Measurements from ENCODE around the gene BRSK2. TPM values are rescaled to one million over a fixed set of nuclear protein-coding genes. Genes with fewer than 3 reads are reported as not detected.

The BRSK2 gene
- total and polyA plus RNA-seq, 2 of the 4 experiments (the other 2 are of a cell fraction) = 0.18 to 0.62 TPM

- H3K4ac ChIP-seq (ENCODE audit: low read depth, low read length) = no peak overlapping the region
- H2BK5ac ChIP-seq (ENCODE audit: low read depth, low read length, poor library complexity, severe bottlenecking) = no peak overlapping the region
- no TSS peak for BruUV-seq (replicated peaks)
- no peak overlapping the region for H4K91ac ChIP-seq (ENCODE audit: insufficient read depth, low read depth, low read length)
- H3K9me3 ChIP-seq (ENCODE audit: control insufficient read depth, insufficient read depth, low read length) = no peaks in the 10 kb centered on the region
- no peak overlapping the region for H2BK120ac ChIP-seq (ENCODE audit: low read depth, low read length)
- H3K23ac ChIP-seq (ENCODE audit: low read depth, low read length) = no peak overlapping the region
- H3K9me1 ChIP-seq (ENCODE audit: insufficient read depth, low read length) = no peaks in the 10 kb centered on the region
- no peak overlapping the region for H3K18ac ChIP-seq (ENCODE audit: low read depth, low read length)
- H2BK20ac ChIP-seq (ENCODE audit: low read depth, low read length) = no peak overlapping the region
- H3K4me2 ChIP-seq (ENCODE audit: low read depth, low read length) = no peak overlapping the region
- H3K9ac ChIP-seq (ENCODE audit: low read depth, low read length) = no peak overlapping the region
- H3K14ac ChIP-seq (replicated peaks; ENCODE audit: low read depth, low read length) = no peak overlapping the region
- intact Hi-C loops (cut with micrococcal nuclease) (no loop called here), in situ Hi-C loops (cut with MboI; ENCODE audit: low sequenced_read_pairs) (no loop called here), dilution Hi-C loops (cut with HindIII; ENCODE audit: low sequenced_read_pairs, unreplicated experiment) (no loop called here)
- H3K4me1 ChIP-seq (ENCODE audit: control insufficient read depth, insufficient read depth, low read length) = peaks cover 1% of the 10 kb centered on the region; the same call in 1 of the 2 replicates
- CTCF ChIA-PET = no interaction called here
- H2AK5ac ChIP-seq (ENCODE audit: low read depth, low read length) = no peak overlapping the region
- TF ChIP-seq BHLHE40 (IDR thresholded peaks at IDR 0.05; ENCODE audit: low read depth, low read length) = no peak
- TF ChIP-seq ELK1 (IDR thresholded peaks at IDR 0.05; ENCODE audit: borderline replicate concordance, low read depth, low read length) = no peak
- TF ChIP-seq NFE2L2 (IDR thresholded peaks at IDR 0.05; ENCODE audit: low read depth, low read length) = no peak
- no peak for TF ChIP-seq SMC3 (IDR thresholded peaks at IDR 0.05; ENCODE audit: low read depth, low read length)
- no peak for TF ChIP-seq RFX5 (IDR thresholded peaks at IDR 0.05; ENCODE audit: low read depth, low read length)
- no peak for TF ChIP-seq USF2 (IDR thresholded peaks at IDR 0.05; ENCODE audit: low read depth, low read length)
- no peak for TF ChIP-seq CEBPB (IDR thresholded peaks at IDR 0.05; ENCODE audit: low read depth, low read length)
- TF ChIP-seq POLR2A (IDR thresholded peaks at IDR 0.05; ENCODE audit: low read depth, low read length) = no peak
- TF ChIP-seq RCOR1 (IDR thresholded peaks at IDR 0.05; ENCODE audit: insufficient replicate concordance, low read length) = no peak
- no peak for TF ChIP-seq FOS (IDR thresholded peaks at IDR 0.05; ENCODE audit: low read depth, low read length)
- TF ChIP-seq, protein P1, sequence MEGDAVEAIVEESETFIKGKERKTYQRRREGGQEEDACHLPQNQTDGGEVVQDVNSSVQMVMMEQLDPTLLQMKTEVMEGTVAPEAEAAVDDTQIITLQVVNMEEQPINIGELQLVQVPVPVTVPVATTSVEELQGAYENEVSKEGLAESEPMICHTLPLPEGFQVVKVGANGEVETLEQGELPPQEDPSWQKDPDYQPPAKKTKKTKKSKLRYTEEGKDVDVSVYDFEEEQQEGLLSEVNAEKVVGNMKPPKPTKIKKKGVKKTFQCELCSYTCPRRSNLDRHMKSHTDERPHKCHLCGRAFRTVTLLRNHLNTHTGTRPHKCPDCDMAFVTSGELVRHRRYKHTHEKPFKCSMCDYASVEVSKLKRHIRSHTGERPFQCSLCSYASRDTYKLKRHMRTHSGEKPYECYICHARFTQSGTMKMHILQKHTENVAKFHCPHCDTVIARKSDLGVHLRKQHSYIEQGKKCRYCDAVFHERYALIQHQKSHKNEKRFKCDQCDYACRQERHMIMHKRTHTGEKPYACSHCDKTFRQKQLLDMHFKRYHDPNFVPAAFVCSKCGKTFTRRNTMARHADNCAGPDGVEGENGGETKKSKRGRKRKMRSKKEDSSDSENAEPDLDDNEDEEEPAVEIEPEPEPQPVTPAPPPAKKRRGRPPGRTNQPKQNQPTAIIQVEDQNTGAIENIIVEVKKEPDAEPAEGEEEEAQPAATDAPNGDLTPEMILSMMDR (conservative IDR thresholded peaks at IDR 0.05; ENCODE audit: low read depth, low read length) = no peak
- no peak for TF ChIP-seq MAFK (IDR thresholded peaks at IDR 0.05; ENCODE audit: low read depth, low read length)
- POLR2A ChIA-PET (ENCODE audit: unreplicated experiment) = no interaction called here
- 67% methylated on average over 12 of the region's 29 CpGs; no CpG with 5 or more reads in 1 of the 2 experiments for WGBS, 2 experiments (ENCODE audit: extremely low coverage in 2 of 2, insufficient read length in 1 of 2)
- H3K56ac ChIP-seq (ENCODE audit: extremely low read depth, insufficient read depth, low read length) = no peak overlapping the region
- H2AK9ac ChIP-seq (replicated peaks; ENCODE audit: low read depth, low read length, poor library complexity) = no peak overlapping the region
- no peaks in the 10 kb centered on the region for H4K20me1 ChIP-seq (ENCODE audit: insufficient read depth, low read length)
- DNase-seq = no peak
- ATAC-seq (ENCODE audit: low read depth) = no peak
- no peak overlapping the region for H2BK15ac ChIP-seq (ENCODE audit: low read depth, low read length)
- no peaks in the 10 kb centered on the region for H3K79me1 ChIP-seq (ENCODE audit: low read depth in 1 of 2, low read length in 2 of 2)
- H3K4me3 ChIP-seq (ENCODE audit: insufficient read depth, low read depth, low read length) = no peak overlapping the region
- no peaks in the 10 kb centered on the region for H3K36me3 ChIP-seq (ENCODE audit: control insufficient read depth, insufficient read depth, low read length)
- no peak overlapping the region for H2AFZ ChIP-seq (replicated peaks; ENCODE audit: low read length, poor library complexity)
- H3K27ac ChIP-seq (ENCODE audit: insufficient read depth, low read length) = no peak overlapping the region
- H4K8ac ChIP-seq (ENCODE audit: low read depth in 2 of 2, low read length in 2 of 2) = no peak overlapping the region
- H4K5ac ChIP-seq (ENCODE audit: low read depth, low read length) = no peak overlapping the region
- peaks cover 8% of the 10 kb centered on the region for H3K27me3 ChIP-seq (ENCODE audit: control insufficient read depth, insufficient read depth, low read length)
Measured at GRCh38 chr11:1433977-1434640, 44.4 kb downstream of the BRSK2 start.

Measured in IMR-90 (cell line).